Activated B cell treated with CpG ODN at 0.5 μM for 24 hours (primary cell): ENCODE measurements around the gene AGBL4. TPM values are rescaled to one million over a fixed set of nuclear protein-coding genes. Genes with fewer than 3 reads are reported as not detected.

Experiments
- ATAC-seq: fragments of 200-7000 bp; cut with Tn5 transposase; one replicate; pipeline ENCODE4 v1.10.0; 2021; ENCODE audit warnings: low read depth, mild to moderate bottlenecking, moderate library complexity
- CTCF ChIA-PET: fragments of 350-600 bp; sonication (Branson Sonifier 250); formaldehyde crosslinking; loops from one replicate; lab custom pipeline; 2021; ENCODE audit warnings: antibody characterized with exemption; lab: Charles Lee
- POLR2A ChIA-PET: fragments of 350-600 bp; sonication (Branson Sonifier 250); formaldehyde crosslinking; loops from one replicate; lab custom pipeline; 2021; ENCODE audit warnings: antibody characterized with exemption; lab: Charles Lee
- DNase-seq: peaks from one replicate; pipeline ENCODE4 v3.0.0; 2022
- H3K27ac Mint-ChIP-seq: one replicate; pipeline ENCODE4 v1.8.0; 2020; ENCODE audit warnings: mixed read lengths
- H3K27me3 Mint-ChIP-seq: one replicate; pipeline ENCODE4 v1.8.0; 2021; ENCODE audit warnings: mixed read lengths
- H3K36me3 Mint-ChIP-seq: one replicate; pipeline ENCODE4 v1.8.0; 2021; ENCODE audit warnings: low read depth, mixed read lengths
- H3K4me1 Mint-ChIP-seq: one replicate; pipeline ENCODE4 v1.8.0; 2021; ENCODE audit warnings: mixed read lengths
- H3K4me3 Mint-ChIP-seq: one replicate; pipeline ENCODE4 v1.8.0; 2020; ENCODE audit warnings: mild to moderate bottlenecking, mixed read lengths
- H3K9me3 Mint-ChIP-seq: one replicate; pipeline ENCODE4 v1.8.0; 2020; ENCODE audit warnings: mixed read lengths
- intact Hi-C: fragments of 100-400 bp; cut with micrococcal nuclease; formaldehyde crosslinking; loops from one replicate; pipeline ENCODE4 v1.15.1; 2024
- total RNA-seq: library from RNA; stranded (reverse); gene quantifications from 2 replicates; pipeline ENCODE4 v1.2.3, GENCODE V29; 2022
- TF ChIP-seq, protein P1 (sequence below): fragments of 200-600 bp; IDR thresholded peaks from one replicate; pipeline ENCODE4 v1.8.0; 2022; ENCODE audit warnings: antibody characterized with exemption, mild to moderate bottlenecking

AGBL4 gene
- total RNA-seq, 1 donor from 2014 or later: 0.24 TPM

DNA sequence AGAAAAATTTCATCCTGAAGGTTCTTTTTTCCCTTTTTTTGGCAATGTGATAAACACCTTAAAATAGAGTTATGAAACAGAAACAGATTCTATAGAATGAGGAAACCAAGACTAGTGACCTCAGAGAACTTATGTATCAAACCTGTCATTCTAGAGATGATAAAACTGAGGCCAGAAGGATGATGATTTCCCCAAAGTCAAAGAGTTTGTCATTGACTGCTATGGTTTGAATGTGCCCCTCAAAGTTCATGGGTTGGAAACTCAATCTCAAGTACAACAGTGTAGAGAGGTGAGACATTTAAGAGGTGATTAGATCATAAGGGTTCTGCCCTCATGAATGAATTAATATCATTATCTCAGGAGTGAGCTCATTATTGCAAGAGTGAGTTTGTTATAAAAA lies 1233.4 kb downstream of the AGBL4 start:
- POLR2A ChIA-PET: interaction anchor here (0.8 to 1.7 kb wide), 3 partner anchors 11 to 38 kb away, joined by 3 to 13 read pairs (median 6); partner anchors contain the start of gene BEND5
- no peaks in the 10 kb centered on the region for H3K36me3 Mint-ChIP-seq
- peaks cover 69% of the 10 kb centered on the region for H3K4me1 Mint-ChIP-seq
- CTCF ChIA-PET: interaction anchor here (1.1 to 4.8 kb wide), 3 partner anchors 14 to 27 kb away, joined by 3 to 19 read pairs (median 3); partner anchors contain the start of gene BEND5
- intact Hi-C loops: loop anchor here (1.0 to 5.0 kb wide), 3 partner anchors 13 to 318 kb away; partner anchors contain the start of gene SPATA6
- H3K4me3 Mint-ChIP-seq: peak overlapping the region; percentile 25
- H3K27ac Mint-ChIP-seq: peak overlapping the region; percentile 88
- TF ChIP-seq, protein P1, sequence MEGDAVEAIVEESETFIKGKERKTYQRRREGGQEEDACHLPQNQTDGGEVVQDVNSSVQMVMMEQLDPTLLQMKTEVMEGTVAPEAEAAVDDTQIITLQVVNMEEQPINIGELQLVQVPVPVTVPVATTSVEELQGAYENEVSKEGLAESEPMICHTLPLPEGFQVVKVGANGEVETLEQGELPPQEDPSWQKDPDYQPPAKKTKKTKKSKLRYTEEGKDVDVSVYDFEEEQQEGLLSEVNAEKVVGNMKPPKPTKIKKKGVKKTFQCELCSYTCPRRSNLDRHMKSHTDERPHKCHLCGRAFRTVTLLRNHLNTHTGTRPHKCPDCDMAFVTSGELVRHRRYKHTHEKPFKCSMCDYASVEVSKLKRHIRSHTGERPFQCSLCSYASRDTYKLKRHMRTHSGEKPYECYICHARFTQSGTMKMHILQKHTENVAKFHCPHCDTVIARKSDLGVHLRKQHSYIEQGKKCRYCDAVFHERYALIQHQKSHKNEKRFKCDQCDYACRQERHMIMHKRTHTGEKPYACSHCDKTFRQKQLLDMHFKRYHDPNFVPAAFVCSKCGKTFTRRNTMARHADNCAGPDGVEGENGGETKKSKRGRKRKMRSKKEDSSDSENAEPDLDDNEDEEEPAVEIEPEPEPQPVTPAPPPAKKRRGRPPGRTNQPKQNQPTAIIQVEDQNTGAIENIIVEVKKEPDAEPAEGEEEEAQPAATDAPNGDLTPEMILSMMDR: no peak
- peaks cover 3% of the 10 kb centered on the region for H3K9me3 Mint-ChIP-seq
- H3K27me3 Mint-ChIP-seq: no peaks in the 10 kb centered on the region
- ATAC-seq (no peak), DNase-seq (no peak)

DNA sequence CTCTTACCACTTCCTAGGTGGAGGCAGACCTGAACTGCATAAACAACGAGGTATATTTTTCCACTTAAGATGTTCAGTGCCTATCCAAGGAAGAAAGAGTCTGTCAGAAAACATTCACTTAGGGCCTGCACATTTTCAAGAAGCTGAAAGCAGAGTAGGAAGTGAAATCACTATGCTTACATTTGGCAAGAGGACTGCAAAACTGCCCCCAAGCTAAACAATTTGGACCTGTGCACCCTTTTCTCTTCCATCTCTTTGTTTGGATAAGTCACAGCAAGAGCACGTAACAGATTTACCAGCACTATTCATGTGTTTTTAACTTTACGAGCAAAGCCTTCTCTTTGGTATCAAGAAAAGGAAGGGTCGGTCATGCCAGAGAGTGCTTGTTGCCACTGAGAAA lies 1233.9 kb downstream of the AGBL4 start:
- peaks cover 66% of the 10 kb centered on the region for H3K4me1 Mint-ChIP-seq
- peaks cover 1% of the 10 kb centered on the region for H3K9me3 Mint-ChIP-seq
- peak overlapping the region; percentile 88 for H3K27ac Mint-ChIP-seq
- no peak for DNase-seq
- CTCF ChIA-PET: interaction anchor here (1.1 to 4.8 kb wide), 2 partner anchors 16 to 28 kb away, joined by 3 to 19 read pairs; no protein-coding TSS in a partner anchor
- TF ChIP-seq, protein P1: no peak
- no peak for ATAC-seq
- H3K27me3 Mint-ChIP-seq: no peaks in the 10 kb centered on the region
- no peaks in the 10 kb centered on the region for H3K36me3 Mint-ChIP-seq
- POLR2A ChIA-PET: interaction anchor here (0.8 to 1.7 kb wide), 4 partner anchors 11 to 37 kb away, joined by 3 to 13 read pairs (median 4); partner anchors contain the start of gene BEND5
- H3K4me3 Mint-ChIP-seq: peak overlapping the region; percentile 39
- intact Hi-C loops: loop anchor here (1.0 to 5.0 kb wide), 3 partner anchors 13 to 318 kb away; partner anchors contain the start of gene SPATA6

DNA sequence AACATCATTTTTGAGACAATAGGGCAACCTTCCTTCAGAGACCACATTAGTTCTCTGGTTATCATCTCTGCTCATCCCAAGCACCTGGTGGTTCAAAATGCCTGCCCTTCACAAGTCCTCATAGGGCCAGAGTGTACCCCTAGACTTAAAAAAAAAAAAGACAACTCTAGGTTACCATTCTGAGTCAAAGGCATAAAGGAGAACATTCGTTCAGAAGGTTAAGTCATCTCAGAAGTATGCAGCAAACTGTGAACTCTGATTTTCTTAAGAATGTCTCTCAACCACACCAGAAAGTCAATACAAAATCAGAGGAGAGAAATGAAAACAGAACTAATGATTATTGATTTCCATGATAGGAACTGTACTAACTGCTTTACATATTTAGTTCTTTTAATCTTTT lies 1237.9 kb downstream of the AGBL4 start:
- H3K4me3 Mint-ChIP-seq: no peak overlapping the region
- H3K9me3 Mint-ChIP-seq: no peaks in the 10 kb centered on the region
- H3K36me3 Mint-ChIP-seq: no peaks in the 10 kb centered on the region
- TF ChIP-seq, protein P1: no peak
- peaks cover 26% of the 10 kb centered on the region for H3K4me1 Mint-ChIP-seq
- ATAC-seq: no peak
- intact Hi-C loops: no loop called here
- H3K27me3 Mint-ChIP-seq: no peaks in the 10 kb centered on the region
- ChIA-PET CTCF (no interaction called here), POLR2A (no interaction called here)
- no peak overlapping the region for H3K27ac Mint-ChIP-seq
- no peak for DNase-seq

DNA sequence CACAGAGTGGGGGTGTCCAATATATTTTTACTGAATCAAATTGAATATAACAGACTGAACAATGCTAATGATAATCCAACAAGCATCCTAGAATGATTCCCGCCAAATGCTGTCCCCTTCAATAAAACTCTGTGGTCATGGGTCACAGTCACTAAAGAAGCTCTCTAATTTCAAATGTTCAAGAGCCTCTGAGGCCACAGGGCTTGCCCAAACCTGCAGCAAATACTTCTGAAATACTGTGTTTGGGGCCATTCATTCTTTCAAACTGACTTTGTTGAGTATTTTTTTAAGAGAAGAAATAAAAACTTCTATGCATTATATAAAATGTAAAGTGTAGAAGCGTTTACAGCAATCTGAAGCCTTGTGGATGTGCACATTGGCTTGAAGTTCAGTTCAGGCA lies 1239.5 kb downstream of the AGBL4 start:
- DNase-seq (no peak), ATAC-seq (no peak)
- Mint-ChIP-seq H3K27me3 (no peaks in the 10 kb centered on the region), H3K36me3 (no peaks in the 10 kb centered on the region), H3K27ac (no peak overlapping the region), H3K4me3 (no peak overlapping the region), H3K4me1 (peaks cover 12% of the 10 kb centered on the region), H3K9me3 (no peaks in the 10 kb centered on the region)
- CTCF ChIA-PET: no interaction called here
- POLR2A ChIA-PET: no interaction called here
- TF ChIP-seq, protein P1: no peak
- intact Hi-C loops: no loop called here

DNA sequence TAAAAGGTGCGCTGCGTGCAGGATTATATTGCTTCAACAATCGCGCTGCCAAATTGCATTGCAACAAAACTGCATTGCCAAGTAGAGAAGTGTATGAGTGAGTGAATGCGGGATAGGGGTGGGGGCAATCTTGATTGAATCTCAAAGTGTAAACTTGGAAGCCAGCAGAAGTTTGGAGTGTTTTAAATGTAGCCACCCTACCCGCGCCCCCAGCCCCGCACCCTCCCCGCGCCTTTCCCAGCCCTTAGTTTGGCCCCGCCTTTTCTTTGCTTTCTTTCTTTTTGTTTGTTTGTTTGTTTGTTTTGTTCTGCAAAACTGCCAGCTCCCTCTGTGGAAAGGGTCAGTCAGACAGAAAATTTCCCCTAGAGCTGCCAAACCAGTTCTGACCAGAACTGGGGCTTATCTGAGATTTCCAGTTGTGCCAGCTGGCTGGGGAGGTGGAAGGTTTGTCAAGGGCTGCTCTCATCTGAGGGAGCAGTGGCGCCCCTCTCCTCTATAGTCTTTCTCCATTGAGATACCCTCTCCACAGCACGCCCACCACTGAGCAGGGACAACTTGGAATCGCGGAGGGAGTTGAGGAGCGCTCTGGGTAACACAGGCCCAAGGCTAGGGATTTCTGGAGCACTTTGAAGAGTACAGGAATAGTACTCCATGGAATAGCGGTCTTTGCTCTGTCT lies 1246.4 kb downstream of the AGBL4 start:
- H3K9me3 Mint-ChIP-seq: no peaks in the 10 kb centered on the region
- peaks cover 60% of the 10 kb centered on the region for H3K4me1 Mint-ChIP-seq
- H3K36me3 Mint-ChIP-seq: peaks cover 15% of the 10 kb centered on the region
- peak overlapping the region; percentile 94 for H3K4me3 Mint-ChIP-seq
- intact Hi-C loops: loop anchor here (1.0 to 2.0 kb wide), 3 partner anchors 13 to 40 kb away; no protein-coding TSS in a partner anchor
- TF ChIP-seq, protein P1: no peak
- H3K27ac Mint-ChIP-seq: peak overlapping the region; percentile 79
- H3K27me3 Mint-ChIP-seq: no peaks in the 10 kb centered on the region
- CTCF ChIA-PET: interaction anchor here (1.6 to 5.0 kb wide), 2 partner anchors 14 to 40 kb away, joined by 3 to 40 read pairs; no protein-coding TSS in a partner anchor
- DNase-seq: no peak
- POLR2A ChIA-PET: interaction anchor here (0.6 to 1.5 kb wide), 6 partner anchors 10 to 40 kb away, joined by 3 to 6 read pairs (median 6); no protein-coding TSS in a partner anchor
- ATAC-seq: peak; percentile 3
